ENCODE measurements around the gene RAB11A. TPM values are rescaled to one million over a fixed set of nuclear protein-coding genes. Genes with fewer than 3 reads are reported as not detected.
A peak's percentile ranks its signal among the peaks of the same experiment; 100 is the strongest.

Gene RAB11A
- total RNA-seq, 2 experiments from 2014 or later = 151 to 157 TPM

- CTCF ChIA-PET = interaction anchor here (2.4 kb wide), 1 partner anchor 51 kb away, joined by 6 read pairs; no protein-coding TSS in a partner anchor
- Mint-ChIP-seq H3K27me3 (ENCODE audit: low read depth) (no peaks in the 10 kb centered on the region), H3K36me3 (ENCODE audit: low read depth) (no peaks in the 10 kb centered on the region), H3K27ac (no peak overlapping the region), H3K9me3 (no peaks in the 10 kb centered on the region), H3K4me3 (no peak overlapping the region), H3K4me1 (ENCODE audit: low read depth) (peaks cover 25% of the 10 kb centered on the region)
- no peak for DNase-seq
- intact Hi-C loops (cut with micrococcal nuclease) = no loop called here
Observed at GRCh38 chr15:65913631-65914199, 44.4 kb downstream of the RAB11A start.

GRCh38 chr15:65914386-65914785 is 45.1 kb downstream of the RAB11A start:
- Mint-ChIP-seq H3K27me3 (ENCODE audit: low read depth) (no peaks in the 10 kb centered on the region), H3K36me3 (ENCODE audit: low read depth) (no peaks in the 10 kb centered on the region), H3K27ac (no peak overlapping the region), H3K4me1 (ENCODE audit: low read depth) (peaks cover 26% of the 10 kb centered on the region), H3K9me3 (no peaks in the 10 kb centered on the region), H3K4me3 (no peak overlapping the region)
- DNase-seq = no peak
- intact Hi-C loops (cut with micrococcal nuclease) = no loop called here
- CTCF ChIA-PET = no interaction called here

DNA sequence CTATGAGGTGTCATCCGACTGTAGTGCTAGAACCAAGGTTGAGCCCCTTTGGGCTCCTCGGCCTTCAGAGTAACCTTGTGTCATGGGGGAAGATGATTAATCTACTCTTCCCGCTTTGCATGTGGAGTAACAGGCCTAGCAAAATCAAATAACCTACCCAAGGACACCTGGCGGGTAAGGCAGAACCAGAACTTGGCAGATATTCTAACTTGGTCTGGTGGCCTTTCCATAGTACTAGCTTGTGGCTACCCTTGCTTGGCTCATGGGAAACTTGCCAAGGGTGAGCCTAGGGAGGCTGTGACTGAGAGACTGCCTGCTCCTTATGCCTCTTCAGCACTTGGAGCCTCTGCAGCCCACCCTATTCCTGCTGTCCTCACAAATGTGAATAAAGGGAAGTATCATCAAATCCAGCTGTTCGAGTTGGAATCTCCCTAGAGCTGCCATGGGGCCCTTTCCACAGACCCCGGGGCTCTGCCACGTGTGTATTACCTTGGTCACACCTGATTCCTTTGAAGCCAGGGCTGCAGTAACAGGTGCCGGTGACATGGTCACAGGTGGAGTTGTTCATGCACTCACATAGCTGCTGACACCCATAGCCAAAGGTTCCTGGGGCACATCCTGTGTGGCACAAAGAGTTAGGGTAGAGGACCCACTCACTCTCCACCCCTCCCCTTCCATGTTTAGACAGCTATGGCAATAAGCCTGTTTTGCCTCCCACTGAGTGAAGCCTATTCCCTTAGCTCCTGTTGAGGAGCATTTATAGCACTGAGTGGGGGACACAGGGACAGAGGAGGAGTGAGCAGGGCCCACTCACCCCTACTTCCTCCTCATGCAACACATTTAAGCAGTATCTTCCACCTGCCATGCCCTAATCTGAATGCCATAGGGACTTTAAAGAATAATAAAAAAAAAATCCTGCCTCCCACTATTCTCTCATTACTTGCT is 46.0 kb downstream of the RAB11A start:
- CTCF ChIA-PET = no interaction called here
- no peak for DNase-seq
- Mint-ChIP-seq H3K36me3 (ENCODE audit: low read depth) (no peaks in the 10 kb centered on the region), H3K4me1 (ENCODE audit: low read depth) (peaks cover 26% of the 10 kb centered on the region), H3K9me3 (no peaks in the 10 kb centered on the region), H3K4me3 (no peak overlapping the region), H3K27ac (no peak overlapping the region), H3K27me3 (ENCODE audit: low read depth) (no peaks in the 10 kb centered on the region)
- intact Hi-C loops (cut with micrococcal nuclease) = no loop called here

GRCh38 chr15:65916041-65916663 is 46.9 kb downstream of the RAB11A start:
- Mint-ChIP-seq H3K4me3 (no peak overlapping the region), H3K27ac (no peak overlapping the region), H3K27me3 (ENCODE audit: low read depth) (no peaks in the 10 kb centered on the region), H3K36me3 (ENCODE audit: low read depth) (no peaks in the 10 kb centered on the region), H3K9me3 (no peaks in the 10 kb centered on the region), H3K4me1 (ENCODE audit: low read depth) (peaks cover 30% of the 10 kb centered on the region)
- CTCF ChIA-PET = interaction anchor here (0.9 kb wide), 1 partner anchor 9 kb away, joined by 3 read pairs; no protein-coding TSS in a partner anchor
- DNase-seq = no peak
- intact Hi-C loops (cut with micrococcal nuclease) = loop anchor here (2.0 kb wide), 2 partner anchors 45 to 53 kb away; no protein-coding TSS in a partner anchor

GRCh38 chr15:65916664-65917406 is 47.5 kb downstream of the RAB11A start:
- CTCF ChIA-PET = interaction anchor here (0.6 to 1.1 kb wide), 4 partner anchors 9 to 375 kb away, joined by 3 read pairs; no protein-coding TSS in a partner anchor
- no peaks in the 10 kb centered on the region for H3K9me3 Mint-ChIP-seq
- no peaks in the 10 kb centered on the region for H3K36me3 Mint-ChIP-seq (ENCODE audit: low read depth)
- H3K4me3 Mint-ChIP-seq = no peak overlapping the region
- H3K4me1 Mint-ChIP-seq (ENCODE audit: low read depth) = peaks cover 30% of the 10 kb centered on the region
- intact Hi-C loops (cut with micrococcal nuclease) = loop anchor here (1.0 to 2.0 kb wide), 3 partner anchors 30 to 54 kb away; no protein-coding TSS in a partner anchor
- peak; percentile 81 for DNase-seq
- peak overlapping the region; percentile 54 for H3K27ac Mint-ChIP-seq
- H3K27me3 Mint-ChIP-seq (ENCODE audit: low read depth) = no peaks in the 10 kb centered on the region

GRCh38 chr15:65917407-65917756 is 48.1 kb downstream of the RAB11A start:
- Mint-ChIP-seq H3K27me3 (ENCODE audit: low read depth) (no peaks in the 10 kb centered on the region), H3K36me3 (ENCODE audit: low read depth) (no peaks in the 10 kb centered on the region), H3K4me1 (ENCODE audit: low read depth) (peaks cover 30% of the 10 kb centered on the region), H3K4me3 (no peak overlapping the region), H3K9me3 (no peaks in the 10 kb centered on the region), H3K27ac (peak overlapping the region; percentile 54)
- CTCF ChIA-PET = interaction anchor here (0.6 to 1.1 kb wide), 4 partner anchors 8 to 376 kb away, joined by 3 read pairs; no protein-coding TSS in a partner anchor
- no peak for DNase-seq
- intact Hi-C loops (cut with micrococcal nuclease) = loop anchor here (1.0 to 2.0 kb wide), 3 partner anchors 30 to 55 kb away; no protein-coding TSS in a partner anchor

- Mint-ChIP-seq H3K36me3 (ENCODE audit: low read depth) (no peaks in the 10 kb centered on the region), H3K4me1 (ENCODE audit: low read depth) (peaks cover 30% of the 10 kb centered on the region), H3K4me3 (no peak overlapping the region), H3K27ac (no peak overlapping the region), H3K27me3 (ENCODE audit: low read depth) (no peaks in the 10 kb centered on the region), H3K9me3 (no peaks in the 10 kb centered on the region)
- intact Hi-C loops (cut with micrococcal nuclease) = loop anchor here (1.0 to 2.0 kb wide), 3 partner anchors 31 to 55 kb away; no protein-coding TSS in a partner anchor
- DNase-seq = no peak
- CTCF ChIA-PET = interaction anchor here (0.7 to 1.1 kb wide), 2 partner anchors 25 to 30 kb away, joined by 3 read pairs; no protein-coding TSS in a partner anchor
Observed at GRCh38 chr15:65917936-65918335, 48.6 kb downstream of the RAB11A start.

DNA sequence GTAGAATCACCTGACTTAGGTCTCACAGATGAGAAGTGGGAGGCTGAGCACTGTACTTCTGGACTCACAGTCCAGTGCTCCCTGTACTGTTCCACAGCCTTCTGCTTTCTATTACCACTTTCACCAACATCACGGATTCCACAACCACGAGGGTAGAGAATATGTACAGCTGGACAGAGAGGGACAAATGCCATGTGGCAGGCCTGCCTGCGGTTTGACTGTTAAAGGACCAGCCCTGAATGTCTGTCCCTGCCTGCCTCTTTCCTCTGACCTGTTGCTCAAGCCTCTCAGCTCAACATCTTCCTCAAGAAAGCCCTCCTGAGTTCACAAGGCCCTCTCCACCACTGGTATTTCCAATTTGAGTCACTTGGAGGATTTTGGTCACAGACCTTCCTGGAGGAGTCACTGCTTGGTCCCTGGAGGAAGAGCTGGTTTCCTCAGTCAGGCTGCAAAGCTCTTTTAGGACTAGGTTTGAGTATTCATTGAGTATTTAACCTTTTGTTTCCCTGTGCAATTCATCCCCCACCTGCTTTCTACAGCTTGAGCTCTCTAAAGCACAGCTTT is 49.1 kb downstream of the RAB11A start:
- peaks cover 30% of the 10 kb centered on the region for H3K4me1 Mint-ChIP-seq (ENCODE audit: low read depth)
- CTCF ChIA-PET = no interaction called here
- H3K27ac Mint-ChIP-seq = peak overlapping the region; percentile 52
- no peaks in the 10 kb centered on the region for H3K36me3 Mint-ChIP-seq (ENCODE audit: low read depth)
- intact Hi-C loops (cut with micrococcal nuclease) = no loop called here
- H3K27me3 Mint-ChIP-seq (ENCODE audit: low read depth) = no peaks in the 10 kb centered on the region
- no peaks in the 10 kb centered on the region for H3K9me3 Mint-ChIP-seq
- no peak overlapping the region for H3K4me3 Mint-ChIP-seq
- DNase-seq = peak; percentile 15

DNA sequence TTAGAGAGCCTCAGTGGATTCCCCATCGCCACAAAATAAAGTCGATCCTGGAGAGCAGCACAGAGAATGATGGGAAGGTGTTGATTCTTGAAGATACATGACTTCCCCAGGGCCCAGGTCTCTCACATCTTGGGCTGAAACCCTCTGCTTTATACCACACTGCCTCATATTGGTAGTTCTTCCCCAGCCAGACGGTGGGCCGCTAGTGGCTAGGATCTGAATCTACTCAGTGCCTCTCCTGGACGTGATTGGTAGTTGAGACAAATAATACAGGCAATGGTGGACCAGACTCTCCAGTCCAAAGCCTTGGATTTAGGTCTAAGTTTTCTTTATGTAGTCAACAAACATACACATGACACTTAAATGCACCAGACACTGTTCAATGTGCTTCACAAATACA is 49.7 kb downstream of the RAB11A start:
- peaks cover 30% of the 10 kb centered on the region for H3K4me1 Mint-ChIP-seq (ENCODE audit: low read depth)
- H3K4me3 Mint-ChIP-seq = no peak overlapping the region
- DNase-seq = no peak
- CTCF ChIA-PET = no interaction called here
- no peaks in the 10 kb centered on the region for H3K36me3 Mint-ChIP-seq (ENCODE audit: low read depth)
- no peaks in the 10 kb centered on the region for H3K9me3 Mint-ChIP-seq
- no peaks in the 10 kb centered on the region for H3K27me3 Mint-ChIP-seq (ENCODE audit: low read depth)
- H3K27ac Mint-ChIP-seq = no peak overlapping the region
- intact Hi-C loops (cut with micrococcal nuclease) = no loop called here

- CTCF ChIA-PET = no interaction called here
- peaks cover 30% of the 10 kb centered on the region for H3K4me1 Mint-ChIP-seq (ENCODE audit: low read depth)
- no peak overlapping the region for H3K27ac Mint-ChIP-seq
Observed at GRCh38 chr15:65919353-65919752, 50.1 kb downstream of the RAB11A start.

GRCh38 chr15:65920121-65920520 is 50.8 kb downstream of the RAB11A start:
- Mint-ChIP-seq H3K4me1 (ENCODE audit: low read depth) (peaks cover 30% of the 10 kb centered on the region), H3K9me3 (no peaks in the 10 kb centered on the region)
- DNase-seq = no peak

More at GRCh38 chr15:65919353-65919752, 50.1 kb downstream of the RAB11A start:
- Mint-ChIP-seq H3K4me3 (no peak overlapping the region), H3K27me3 (ENCODE audit: low read depth) (no peaks in the 10 kb centered on the region), H3K9me3 (no peaks in the 10 kb centered on the region), H3K36me3 (ENCODE audit: low read depth) (no peaks in the 10 kb centered on the region)
- no peak for DNase-seq
- intact Hi-C loops (cut with micrococcal nuclease) = no loop called here

More at GRCh38 chr15:65920121-65920520, 50.8 kb downstream of the RAB11A start:
- Mint-ChIP-seq H3K27me3 (ENCODE audit: low read depth) (no peaks in the 10 kb centered on the region), H3K36me3 (ENCODE audit: low read depth) (no peaks in the 10 kb centered on the region), H3K27ac (no peak overlapping the region), H3K4me3 (no peak overlapping the region)
- intact Hi-C loops (cut with micrococcal nuclease) = no loop called here
- CTCF ChIA-PET = interaction anchor here (0.6 kb wide), 1 partner anchor 618 kb away, joined by 3 read pairs; no protein-coding TSS in a partner anchor
